Heart left ventricle (tissue), 16 donors: ENCODE measurements around the gene PROK2. TPM values are rescaled to one million over a fixed set of nuclear protein-coding genes. Genes with fewer than 3 reads are reported as not detected.

Experiments used
- ATAC-seq, 4 donors: fragments of 200-7000 bp; cut with Tn5 transposase; one replicate each; pipeline ENCODE4 v1.9.1; 2020 to 2022; ENCODE audit warnings: moderate library complexity in 4 of 4, mild to moderate bottlenecking in 3 of 4, moderate number of reproducible peaks in 1 of 4
- DNase-seq, 5 donors: peaks; one replicate each; pipeline ENCODE4 v3.0.0-alpha.2; 2020
- H3K27ac ChIP-seq, 12 donors: fragments of 200-600 bp; sonication (generic) in 4 of 12; one replicate each; pipeline versions ENCODE4 v1.5.0 to v1.8.0; 2016 to 2022; ENCODE audit warnings: mild to moderate bottlenecking in 2 of 12
- H3K27me3 ChIP-seq, 9 donors: fragments of 200-600 bp; sonication (generic) in 2 of 9; one replicate each; pipeline versions ENCODE4 v1.5.1 to v1.8.0; 2016 to 2022; ENCODE audit warnings: mild to moderate bottlenecking in 3 of 9
- H3K36me3 ChIP-seq, 9 donors: fragments of 200-600 bp; sonication (generic) in 2 of 9; one replicate each; pipeline versions ENCODE4 v1.5.0 to v1.8.0; 2018 to 2022; ENCODE audit warnings: mild to moderate bottlenecking in 2 of 9
- H3K4me1 ChIP-seq, 12 donors: fragments of 200-600 bp; sonication (generic) in 4 of 12; one replicate each; pipeline versions ENCODE4 v1.5.0 to v1.8.0; 2016 to 2022; ENCODE audit warnings: mild to moderate bottlenecking in 3 of 12
- H3K4me3 ChIP-seq, 12 donors: fragments of 200-600 bp; sonication (generic) in 4 of 12; one replicate each; pipeline versions ENCODE4 v1.5.0 to v1.8.0; 2017 to 2022; ENCODE audit warnings: mild to moderate bottlenecking in 9 of 12, moderate library complexity in 4 of 12
- H3K9me3 ChIP-seq, 12 donors: fragments of 200-600 bp; sonication (generic) in 4 of 12; one replicate each; pipeline versions ENCODE4 v1.5.0 to v1.8.0; 2016 to 2022; ENCODE audit warnings: mild to moderate bottlenecking in 1 of 12
- POLR2A ChIP-seq, 2 donors: fragments of 450-650 bp; IDR thresholded peaks; one replicate each; pipeline ENCODE4 v1.6.1; 2017; ENCODE audit warnings: antibody characterized with exemption in 2 of 2, mild to moderate bottlenecking in 2 of 2, moderate library complexity in 2 of 2
- WGBS, 4 donors: extraction: QIAGEN DNeasy Blood & Tissue Kit in 2 of 4; methylation state at CpG; one replicate each; pipeline versions ENCODE4 v1.1.5 to v1.1.7; 2013 to 2018; 5-methylcytosine and 5-hydroxymethylcytosine counted together
- intact Hi-C, 10 donors: fragments of 100-400 bp; cut with DNase I; formaldehyde crosslinking; loops; one replicate each; pipeline versions ENCODE4 v1.11.1 to v1.14.2; 2022
- polyA plus RNA-seq, 2 donors: library from polyadenylated mRNA; stranded (reverse); fragments of 200-250 nt; gene quantifications; one replicate each; pipeline ENCODE4 v1.2.3, GENCODE V29; 2013
- total RNA-seq, 9 donors: library from RNA; depleted of rRNA in 2 of 9; stranded (reverse); fragments of >200 nt in 2 of 9; fragmentation: NEBNext Ultra II Directional in 3 of 9; extraction: Animal tissue kit (Norgen Biotek cat#: 25700) in 3 of 9; gene quantifications; one replicate each; pipeline versions ENCODE4 v1.1.0 to v1.2.4, GENCODE V29; 2016 to 2023
- TF ChIP-seq, protein P1 (sequence below), 12 donors: fragments of 200-600 bp; sonication (generic) in 4 of 12; IDR thresholded peaks; one replicate each; pipeline versions ENCODE4 v1.5.0 to v1.8.0; 2018 to 2022; ENCODE audit warnings: antibody characterized with exemption in 12 of 12, mild to moderate bottlenecking in 5 of 12
- donor health status: ischemic (EF 13 %, LVEDD 7.1; RV severe dilation, severe dysfunction).
- donor health status: healthy with polysubstance abuse.
- donor health status: DM: no; HTN: yes; CAD: no.
- donor health status: DM: no; HTN: no; CAD: no.
- donor health status: ischemic (EF 25% LVEDD 6.9; RV normal size, moderate dysfunction).
- donor health status: ischemic (EF 25% LVEDD 5.7; RV mildly dilated, moderate dysfunction).
- donor health status: healthy.
- donor health status: DM: yes; HTN: yes; CAD: no.
- donor health status: ischemic (EF 35%, LVEDD 5.7; RV mildly dilated, moderate dysfunction).
- donor health status: nonischemic (EF 11% LVEDD 7.7; RV severe dilation, severe dysfunction).
- donor health status: DM: yes; HTN: yes; CAD: no.
- donor health status: PGD.
- donor health status: ischemic (EF 29% LVEDD 5.4; RV normal size, mild dysfunction).
- donor health status: nonischemic (EF 23%, LVEDD 6.1; RV moderate dilation, normal function).

The PROK2 gene
- total and polyA plus RNA-seq, 11 donors: 0.17 to 0.49 (median 0.25) TPM; not detected in 4

DNA sequence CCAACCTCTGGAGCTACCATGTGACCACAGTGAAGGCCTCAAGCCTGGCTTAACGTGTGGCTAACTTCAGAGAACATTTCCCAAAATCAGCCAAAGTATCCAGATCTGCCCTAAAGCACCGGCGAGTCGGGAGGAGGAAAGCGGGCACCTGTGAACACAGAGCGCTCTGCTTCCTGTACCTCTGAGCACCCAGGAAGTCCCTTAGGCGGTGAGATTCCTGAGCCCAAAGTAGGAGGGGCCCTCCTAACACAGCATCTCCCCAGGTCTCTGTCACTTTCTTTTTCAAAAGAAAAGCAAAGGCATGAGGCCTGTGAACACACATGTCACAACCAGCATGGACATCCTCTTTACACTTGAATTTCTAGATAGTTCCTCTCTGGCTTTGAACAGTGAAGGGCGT lies 58.8 kb downstream of the PROK2 start:
- no peaks in the 10 kb centered on the region for H3K27me3 ChIP-seq
- ATAC-seq: no peak
- H3K36me3 ChIP-seq: no peaks in the 10 kb centered on the region
- intact Hi-C loops: loop anchor here in 6 of 10 donors (5.0 to 10.0 kb wide), 6 partner anchors 131 to 1361 kb away; partner anchors contain the start of gene RYBP (in 1 of the 6)
- H3K4me1 ChIP-seq: peaks cover 0 to 51% (median 12%) of the 10 kb centered on the region in 12 donors
- H3K9me3 ChIP-seq: no peaks in the 10 kb centered on the region
- H3K4me3 ChIP-seq: peak overlapping the region in 7 of 12 donors; percentile 64 to 85 (median 74)
- TF ChIP-seq POLR2A (IDR thresholded peaks at IDR 0.05): no peak
- TF ChIP-seq, protein P1, sequence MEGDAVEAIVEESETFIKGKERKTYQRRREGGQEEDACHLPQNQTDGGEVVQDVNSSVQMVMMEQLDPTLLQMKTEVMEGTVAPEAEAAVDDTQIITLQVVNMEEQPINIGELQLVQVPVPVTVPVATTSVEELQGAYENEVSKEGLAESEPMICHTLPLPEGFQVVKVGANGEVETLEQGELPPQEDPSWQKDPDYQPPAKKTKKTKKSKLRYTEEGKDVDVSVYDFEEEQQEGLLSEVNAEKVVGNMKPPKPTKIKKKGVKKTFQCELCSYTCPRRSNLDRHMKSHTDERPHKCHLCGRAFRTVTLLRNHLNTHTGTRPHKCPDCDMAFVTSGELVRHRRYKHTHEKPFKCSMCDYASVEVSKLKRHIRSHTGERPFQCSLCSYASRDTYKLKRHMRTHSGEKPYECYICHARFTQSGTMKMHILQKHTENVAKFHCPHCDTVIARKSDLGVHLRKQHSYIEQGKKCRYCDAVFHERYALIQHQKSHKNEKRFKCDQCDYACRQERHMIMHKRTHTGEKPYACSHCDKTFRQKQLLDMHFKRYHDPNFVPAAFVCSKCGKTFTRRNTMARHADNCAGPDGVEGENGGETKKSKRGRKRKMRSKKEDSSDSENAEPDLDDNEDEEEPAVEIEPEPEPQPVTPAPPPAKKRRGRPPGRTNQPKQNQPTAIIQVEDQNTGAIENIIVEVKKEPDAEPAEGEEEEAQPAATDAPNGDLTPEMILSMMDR (IDR thresholded peaks at IDR 0.05): no peak
- DNase-seq: no peak
- H3K27ac ChIP-seq: peak overlapping the region in 2 of 12 donors; percentile 81 to 86
- WGBS, 4 donors: 81 to 89% (median 84%) methylated on average over 7 to 8 of the region's 8 CpGs

DNA sequence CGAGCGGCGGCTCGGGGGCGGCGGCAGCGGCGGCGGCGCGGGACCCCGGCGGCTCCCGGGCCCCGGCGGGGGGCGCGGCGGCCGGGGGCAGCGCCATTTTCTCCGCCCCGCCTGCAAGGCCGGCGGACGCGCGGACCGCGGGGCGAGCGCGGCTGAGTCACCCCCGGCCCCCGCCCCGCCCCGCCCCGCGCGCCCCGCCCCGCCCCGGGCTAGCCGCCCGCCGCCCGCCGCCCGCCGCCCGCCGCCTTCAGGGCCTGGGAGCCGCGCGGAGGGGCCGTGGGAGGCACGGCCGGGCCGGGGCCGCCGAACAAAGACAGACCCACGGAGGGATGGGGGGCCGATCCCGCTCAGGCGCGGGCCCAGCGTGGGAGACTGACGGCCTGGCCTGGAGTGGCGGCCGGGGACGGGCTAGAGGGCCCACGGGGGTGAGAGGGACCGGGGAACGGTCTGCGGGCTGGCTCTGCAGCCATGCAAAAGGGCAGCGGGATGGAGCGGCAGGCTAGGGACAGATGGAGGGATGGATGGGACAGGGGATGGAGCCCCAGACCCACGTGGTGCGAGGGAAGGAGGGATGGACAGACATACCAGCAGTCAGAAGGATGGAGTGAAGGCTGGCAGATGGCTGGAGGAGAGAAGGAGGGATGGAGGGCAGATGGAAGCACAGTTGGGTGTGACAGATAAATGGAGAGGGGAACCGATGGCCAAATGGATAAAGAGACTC lies 59.5 kb downstream of the PROK2 start, which contains the start of gene EIF4E3:
TSS of gene EIF4E3 (minus strand) at position 132 of the 721 bp plus-strand sequence. CDS start at position 97, 35 bp downstream.
- DNase-seq (peak; percentile 40 to 76 (median 46)), ATAC-seq (peak; percentile 15 to 75 (median 64))
- Histone ChIP-seq H3K27ac (peak within 1 kb of the TSS; percentile 25 to 89 (median 75)), H3K4me3 (peak within 1 kb of the TSS; percentile 73 to 96 (median 86)), H3K27me3 (no peaks in the 10 kb centered on the region), H3K9me3 (no peaks in the 10 kb centered on the region), H3K4me1 (peaks cover 0 to 58% (median 12%) of the 10 kb centered on the region in 12 donors), H3K36me3 (no peaks in the 10 kb centered on the region)
- no peak for TF ChIP-seq POLR2A (IDR thresholded peaks at IDR 0.05)
- TF ChIP-seq, protein P1 (IDR thresholded peaks at IDR 0.05): no peak
- intact Hi-C loops: loop anchor here in 6 of 10 donors (5.0 to 10.0 kb wide), 6 partner anchors 132 to 1362 kb away; partner anchors contain the start of gene RYBP (in 1 of the 6)
- 2 to 9% (median 5%) methylated on average over 18 to 80 of the region's 80 CpGs for WGBS, 4 donors

- intact Hi-C loops: loop anchor here in 6 of 10 donors (5.0 to 10.0 kb wide), 6 partner anchors 133 to 1363 kb away; partner anchors contain the start of gene RYBP (in 1 of the 6)
- DNase-seq: peak; percentile 24 to 77 (median 62)
- Histone ChIP-seq H3K27me3 (no peaks in the 10 kb centered on the region), H3K36me3 (no peaks in the 10 kb centered on the region), H3K27ac (peak overlapping the region; percentile 25 to 89 (median 75)), H3K9me3 (no peaks in the 10 kb centered on the region), H3K4me1 (peaks cover 0 to 63% (median 12%) of the 10 kb centered on the region in 12 donors), H3K4me3 (peak overlapping the region; percentile 73 to 96 (median 86))
- peak; percentile 35 to 77 (median 76) for ATAC-seq
- TF ChIP-seq, protein P1 (IDR thresholded peaks at IDR 0.05): no peak
- peak in 1 of 2 donors; percentile 27 for TF ChIP-seq POLR2A (IDR thresholded peaks at IDR 0.05)
- WGBS, 4 donors: 1 to 3% (median 1%) methylated on average over 4 to 73 of the region's 73 CpGs
Measured at GRCh38 chr3:71724584-71725270, 60.2 kb downstream of the PROK2 start.

DNA sequence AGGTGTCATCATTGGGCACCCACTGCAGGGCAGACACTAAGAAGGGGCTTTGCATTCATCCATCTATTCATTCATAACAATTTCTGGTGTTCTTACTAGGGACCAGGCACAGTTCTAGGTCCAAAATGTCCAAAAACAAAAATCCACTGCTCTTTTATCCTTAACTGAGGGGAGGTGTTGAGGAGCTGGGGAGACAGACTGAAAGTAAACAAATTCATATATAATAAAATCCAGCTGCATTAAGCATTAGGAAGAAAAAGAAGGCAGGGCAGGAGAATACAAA lies 60.8 kb downstream of the PROK2 start:
- no peak for DNase-seq
- intact Hi-C loops: loop anchor here in 4 of 10 donors (10.0 kb wide), 3 partner anchors 721 to 1361 kb away; partner anchors contain the start of gene RYBP (in 1 of the 4)
- Histone ChIP-seq H3K4me3 (peak overlapping the region; percentile 73 to 96 (median 86)), H3K27ac (peak overlapping the region in 3 of 12 donors; percentile 72 to 89 (median 87)), H3K4me1 (peaks cover 0 to 63% (median 12%) of the 10 kb centered on the region in 12 donors), H3K27me3 (no peaks in the 10 kb centered on the region), H3K36me3 (no peaks in the 10 kb centered on the region), H3K9me3 (no peaks in the 10 kb centered on the region)
- TF ChIP-seq, protein P1 (IDR thresholded peaks at IDR 0.05): no peak
- ATAC-seq: no peak
